ENCODE measurements around the gene PDGFRB. TPM values are rescaled to one million over a fixed set of nuclear protein-coding genes. Genes with fewer than 3 reads are reported as not detected.

PDGFRB gene
- total RNA-seq, 1 experiment from 2014 or later: 0.63 TPM

GRCh38 chr5:150130493-150130922, 25.1 kb downstream of the PDGFRB start:
- peaks cover 25% of the 10 kb centered on the region for H3K4me1 Mint-ChIP-seq (ENCODE audit: insufficient read depth, unreplicated experiment)
- intact Hi-C loops (cut with micrococcal nuclease): loop anchor here (1.0 kb wide), 5 partner anchors 31 to 306 kb away; no protein-coding TSS in a partner anchor
- CTCF ChIA-PET: interaction anchor here (0.6 to 5.3 kb wide), 25 partner anchors 8 to 304 kb away, joined by 3 to 45 read pairs (median 6); no protein-coding TSS in a partner anchor
- H3K27ac Mint-ChIP-seq (ENCODE audit: low read depth, unreplicated experiment): no peak overlapping the region
- H3K4me3 Mint-ChIP-seq (ENCODE audit: unreplicated experiment): no peak overlapping the region
- no peaks in the 10 kb centered on the region for H3K27me3 Mint-ChIP-seq (ENCODE audit: insufficient read depth, unreplicated experiment)
- DNase-seq (ENCODE audit: unreplicated experiment): no peak
- H3K9me3 Mint-ChIP-seq (ENCODE audit: unreplicated experiment): no peaks in the 10 kb centered on the region
- no TSS peak for BruUV-seq (replicated peaks)
- H3K36me3 Mint-ChIP-seq (ENCODE audit: insufficient read depth, unreplicated experiment): no peaks in the 10 kb centered on the region
- TF ChIP-seq CTCF (IDR thresholded peaks at IDR 0.05; ENCODE audit: unreplicated experiment): no peak
- POLR2A ChIA-PET: no interaction called here

- peak; percentile 98 for TF ChIP-seq CTCF (IDR thresholded peaks at IDR 0.05; ENCODE audit: unreplicated experiment)
- intact Hi-C loops (cut with micrococcal nuclease): loop anchor here (1.0 kb wide), 5 partner anchors 31 to 306 kb away; no protein-coding TSS in a partner anchor
- H3K27me3 Mint-ChIP-seq (ENCODE audit: insufficient read depth, unreplicated experiment): no peaks in the 10 kb centered on the region
- no peaks in the 10 kb centered on the region for H3K9me3 Mint-ChIP-seq (ENCODE audit: unreplicated experiment)
- H3K4me1 Mint-ChIP-seq (ENCODE audit: insufficient read depth, unreplicated experiment): peaks cover 25% of the 10 kb centered on the region
- CTCF ChIA-PET: interaction anchor here (0.6 to 5.3 kb wide), 40 partner anchors 8 to 305 kb away, joined by 3 to 45 read pairs (median 4); no protein-coding TSS in a partner anchor
- BruUV-seq (replicated peaks): no TSS peak
- H3K4me3 Mint-ChIP-seq (ENCODE audit: unreplicated experiment): peak overlapping the region; percentile 59
- POLR2A ChIA-PET: interaction anchor here (0.6 to 0.9 kb wide), 2 partner anchors 13 to 84 kb away, joined by 3 to 4 read pairs; no protein-coding TSS in a partner anchor
- no peaks in the 10 kb centered on the region for H3K36me3 Mint-ChIP-seq (ENCODE audit: insufficient read depth, unreplicated experiment)
- DNase-seq (ENCODE audit: unreplicated experiment): peak; percentile 90
- no peak overlapping the region for H3K27ac Mint-ChIP-seq (ENCODE audit: low read depth, unreplicated experiment)
Measured at GRCh38 chr5:150129813-150130492, 25.7 kb downstream of the PDGFRB start.

GRCh38 chr5:150129454-150129812, 26.2 kb downstream of the PDGFRB start:
- H3K36me3 Mint-ChIP-seq (ENCODE audit: insufficient read depth, unreplicated experiment): no peaks in the 10 kb centered on the region
- intact Hi-C loops (cut with micrococcal nuclease): no loop called here
- H3K4me3 Mint-ChIP-seq (ENCODE audit: unreplicated experiment): peak overlapping the region; percentile 59
- BruUV-seq (replicated peaks): no TSS peak
- H3K27me3 Mint-ChIP-seq (ENCODE audit: insufficient read depth, unreplicated experiment): no peaks in the 10 kb centered on the region
- POLR2A ChIA-PET: interaction anchor here (0.6 to 1.0 kb wide), 3 partner anchors 14 to 84 kb away, joined by 3 to 4 read pairs (median 3); no protein-coding TSS in a partner anchor
- no peak for TF ChIP-seq CTCF (IDR thresholded peaks at IDR 0.05; ENCODE audit: unreplicated experiment)
- peak; percentile 80 for DNase-seq (ENCODE audit: unreplicated experiment)
- no peak overlapping the region for H3K27ac Mint-ChIP-seq (ENCODE audit: low read depth, unreplicated experiment)
- CTCF ChIA-PET: interaction anchor here (0.6 to 5.3 kb wide), 32 partner anchors 11 to 305 kb away, joined by 3 to 45 read pairs (median 4); no protein-coding TSS in a partner anchor
- H3K4me1 Mint-ChIP-seq (ENCODE audit: insufficient read depth, unreplicated experiment): peaks cover 25% of the 10 kb centered on the region
- no peaks in the 10 kb centered on the region for H3K9me3 Mint-ChIP-seq (ENCODE audit: unreplicated experiment)

- H3K27me3 Mint-ChIP-seq (ENCODE audit: insufficient read depth, unreplicated experiment): no peaks in the 10 kb centered on the region
- TF ChIP-seq CTCF (IDR thresholded peaks at IDR 0.05; ENCODE audit: unreplicated experiment): no peak
- no peak overlapping the region for H3K4me3 Mint-ChIP-seq (ENCODE audit: unreplicated experiment)
- ChIA-PET CTCF (interaction anchor here (1.0 to 5.3 kb wide), 3 partner anchors 92 to 275 kb away, joined by 3 to 45 read pairs (median 4); no protein-coding TSS in a partner anchor), POLR2A (interaction anchor here (1.6 kb wide), 1 partner anchor 16 kb away, joined by 4 read pairs; no protein-coding TSS in a partner anchor)
- no peak overlapping the region for H3K27ac Mint-ChIP-seq (ENCODE audit: low read depth, unreplicated experiment)
- H3K36me3 Mint-ChIP-seq (ENCODE audit: insufficient read depth, unreplicated experiment): no peaks in the 10 kb centered on the region
- H3K9me3 Mint-ChIP-seq (ENCODE audit: unreplicated experiment): no peaks in the 10 kb centered on the region
- DNase-seq (ENCODE audit: unreplicated experiment): no peak
- H3K4me1 Mint-ChIP-seq (ENCODE audit: insufficient read depth, unreplicated experiment): peaks cover 28% of the 10 kb centered on the region
- BruUV-seq (replicated peaks): no TSS peak
- intact Hi-C loops (cut with micrococcal nuclease): no loop called here
Measured at GRCh38 chr5:150126921-150127265, 28.8 kb downstream of the PDGFRB start.

All from MCF 10A (cell line).